Measurements from ENCODE around the gene ACD. TPM values are rescaled to one million over a fixed set of nuclear protein-coding genes. Genes with fewer than 3 reads are reported as not detected.

Gene ACD
- total and polyA plus RNA-seq, 2 of the 8 experiments (the other 6 are each of a cell fraction or from before 2014, with no cell fraction given) = 34.8 to 58.0 TPM

- TF ChIP-seq E2F6 (IDR thresholded peaks at IDR 0.05) = no peak
- no peak for TF ChIP-seq RAD21 (IDR thresholded peaks at IDR 0.05 in 1 of 2, conservative IDR thresholded peaks at IDR 0.05 in 1 of 2; ENCODE audit: low read depth in 2 of 2, low read length in 2 of 2)
- no peak for TF ChIP-seq JUND (IDR thresholded peaks at IDR 0.05; ENCODE audit: low read length)
Measured at GRCh38 chr16:67704110-67704509, 44.0 kb upstream of the ACD start (continued).
